ENCODE measurements around the gene ALPK1. TPM values are rescaled to one million over a fixed set of nuclear protein-coding genes. Genes with fewer than 3 reads are reported as not detected.

Gene ALPK1
- total and polyA plus RNA-seq, 2 of the 4 experiments (the other 2 are of a cell fraction), result 3.3 to 7.9 TPM

- in situ Hi-C loops (cut with MboI; ENCODE audit: low sequenced_read_pairs), result no loop called here
- WGBS, 2 experiments (ENCODE audit: extremely low coverage in 2 of 2, insufficient read length in 1 of 2), result 83% methylated on average over 3 of the region's 3 CpGs; no CpG with 5 or more reads in 1 of the 2 experiments
Measured at GRCh38 chr4:112276113-112276512, 21.1 kb upstream of the ALPK1 start.

More at GRCh38 chr4:112276113-112276512, 21.1 kb upstream of the ALPK1 start:
- peaks cover 20 to 23% of the 10 kb centered on the region in 2 experiments for H3K79me1 ChIP-seq (ENCODE audit: low read depth in 1 of 2, low read length in 2 of 2)
- H4K20me1 ChIP-seq (ENCODE audit: insufficient read depth, low read length), result no peaks in the 10 kb centered on the region
- no TSS peak for BruUV-seq (replicated peaks)
- H2BK15ac ChIP-seq (ENCODE audit: low read depth, low read length), result no peak overlapping the region
- intact Hi-C loops (cut with micrococcal nuclease) (no loop called here), dilution Hi-C loops (cut with HindIII; ENCODE audit: low sequenced_read_pairs, unreplicated experiment) (no loop called here)
- no peak overlapping the region for H2AK9ac ChIP-seq (replicated peaks; ENCODE audit: low read depth, low read length, poor library complexity)
- H3K14ac ChIP-seq (replicated peaks; ENCODE audit: low read depth, low read length), result no peak overlapping the region
- H3K4me3 ChIP-seq (ENCODE audit: insufficient read depth, low read depth, low read length), result no peak overlapping the region
- H3K27me3 ChIP-seq (ENCODE audit: control insufficient read depth, insufficient read depth, low read length), result no peaks in the 10 kb centered on the region
- no peak overlapping the region for H2AFZ ChIP-seq (replicated peaks; ENCODE audit: low read length, poor library complexity)
- H3K56ac ChIP-seq (ENCODE audit: extremely low read depth, insufficient read depth, low read length), result no peak overlapping the region
- no peak overlapping the region for H3K9ac ChIP-seq (ENCODE audit: low read depth, low read length)
- no peak overlapping the region for H4K8ac ChIP-seq (ENCODE audit: low read depth in 2 of 2, low read length in 2 of 2)
- no peak overlapping the region for H3K27ac ChIP-seq (ENCODE audit: insufficient read depth, low read length)
- DNase-seq (no peak), ATAC-seq (ENCODE audit: low read depth) (no peak)
- H2AK5ac ChIP-seq (ENCODE audit: low read depth, low read length), result peak overlapping the region; percentile 21; the same call in 1 of the 2 replicates
- peaks cover 7% of the 10 kb centered on the region; the same call in 1 of the 2 replicates for H3K9me1 ChIP-seq (ENCODE audit: insufficient read depth, low read length)
- no peak overlapping the region for H4K5ac ChIP-seq (ENCODE audit: low read depth, low read length)
- ChIA-PET POLR2A (ENCODE audit: unreplicated experiment) (no interaction called here), CTCF (no interaction called here)
- H3K4me2 ChIP-seq (ENCODE audit: low read depth, low read length), result no peak overlapping the region
- peaks cover 3% of the 10 kb centered on the region for H3K36me3 ChIP-seq (ENCODE audit: control insufficient read depth, insufficient read depth, low read length)
- TF ChIP-seq FOS (IDR thresholded peaks at IDR 0.05; ENCODE audit: low read depth, low read length), result no peak
- H3K4me1 ChIP-seq (ENCODE audit: control insufficient read depth, insufficient read depth, low read length), result peaks cover 6% of the 10 kb centered on the region
- no peak overlapping the region for H2BK120ac ChIP-seq (ENCODE audit: low read depth, low read length)
- H2BK20ac ChIP-seq (ENCODE audit: low read depth, low read length), result no peak overlapping the region
- no peak overlapping the region for H4K91ac ChIP-seq (ENCODE audit: insufficient read depth, low read depth, low read length)
- H3K4ac ChIP-seq (ENCODE audit: low read depth, low read length), result no peak overlapping the region
- H3K18ac ChIP-seq (ENCODE audit: low read depth, low read length), result no peak overlapping the region
- H3K9me3 ChIP-seq (ENCODE audit: control insufficient read depth, insufficient read depth, low read length), result peaks cover 4% of the 10 kb centered on the region; the same call in 1 of the 2 replicates
- no peak overlapping the region for H2BK5ac ChIP-seq (ENCODE audit: low read depth, low read length, poor library complexity, severe bottlenecking)
- no peak overlapping the region for H3K23ac ChIP-seq (ENCODE audit: low read depth, low read length)
